Measurements from ENCODE around the gene BAX.

BAX gene

GRCh38 chr19:48963371-48964204 lies 8.9 kb downstream of the BAX start:
- peak; percentile 30 for DNase-seq (ENCODE audit: low read depth)

GRCh38 chr19:48964205-48965039 lies 9.7 kb downstream of the BAX start:
- DNase-seq (ENCODE audit: low read depth): no peak

- peak; percentile 82 for DNase-seq (ENCODE audit: low read depth)
Observed at GRCh38 chr19:48965040-48965805, 10.5 kb downstream of the BAX start, which contains the start of gene FTL. TSS of gene FTL (plus strand) at chr19:48965309. CDS start at chr19:48965508, 199 bp downstream.

GRCh38 chr19:48965806-48966540 lies 11.3 kb downstream of the BAX start:
- peak; percentile 81 for DNase-seq (ENCODE audit: low read depth)

- DNase-seq (ENCODE audit: low read depth): no peak
Observed at GRCh38 chr19:48966541-48967345, 12.1 kb downstream of the BAX start.

- DNase-seq (ENCODE audit: low read depth): no peak
Observed at GRCh38 chr19:48967346-48968178, 12.9 kb downstream of the BAX start.

GRCh38 chr19:48968179-48968661 lies 13.5 kb downstream of the BAX start:
- DNase-seq (ENCODE audit: low read depth): no peak

GRCh38 chr19:48968813-48969218 lies 14.1 kb downstream of the BAX start:
- DNase-seq (ENCODE audit: low read depth): no peak

- DNase-seq (ENCODE audit: low read depth): no peak
Observed at GRCh38 chr19:48969276-48970138, 14.8 kb downstream of the BAX start.

- no peak for DNase-seq (ENCODE audit: low read depth)
Observed at GRCh38 chr19:48970139-48970766, 15.6 kb downstream of the BAX start.

- DNase-seq (ENCODE audit: low read depth): peak; percentile 42
Observed at GRCh38 chr19:48970923-48971395, 16.3 kb downstream of the BAX start.

- no peak for DNase-seq (ENCODE audit: low read depth)
Observed at GRCh38 chr19:48975947-48976847, 21.5 kb downstream of the BAX start.

- DNase-seq (ENCODE audit: low read depth): no peak
Observed at GRCh38 chr19:48977061-48977460, 22.4 kb downstream of the BAX start.

GRCh38 chr19:48982280-48982679 lies 27.6 kb downstream of the BAX start:
- DNase-seq (ENCODE audit: low read depth): no peak

GRCh38 chr19:48985711-48986110 lies 31.0 kb downstream of the BAX start:
- DNase-seq (ENCODE audit: low read depth): no peak

- no peak for DNase-seq (ENCODE audit: low read depth)
Observed at GRCh38 chr19:48986211-48986610, 31.5 kb downstream of the BAX start.

GRCh38 chr19:48987323-48987722 lies 32.6 kb downstream of the BAX start:
- DNase-seq (ENCODE audit: low read depth): no peak
